ENCODE results near the gene TGFBR2.
A peak's percentile ranks its signal among the peaks of the same experiment; 100 is the strongest.

TGFBR2 gene

GRCh38 chr3:30644615-30645014 lies 38.2 kb downstream of the TGFBR2 start:
- Histone ChIP-seq H3K27me3 (ENCODE audit: low read length) (no peaks in the 10 kb centered on the region), H3K79me2 (ENCODE audit: insufficient read depth, low read length) (peaks cover 40% of the 10 kb centered on the region), H3K4me2 (ENCODE audit: low read depth, low read length, poor library complexity, severe bottlenecking) (peak overlapping the region; percentile 71), H3K4me3 (ENCODE audit: insufficient read depth, low read length, poor library complexity, severe bottlenecking) (peak overlapping the region; percentile 14), H3K36me3 (ENCODE audit: low read length) (0 out of 2 replicates have a peak, but pooled peaks cover 6% of the 10 kb centered on the region), H3K27ac (ENCODE audit: low read depth, low read length) (peak overlapping the region; percentile 95), H3K9me2 (replicated peaks; ENCODE audit: insufficient read depth, low read length) (no peaks in the 10 kb centered on the region), H3F3A (ENCODE audit: insufficient read depth) (peaks cover 50% of the 10 kb centered on the region), H3K9ac (ENCODE audit: low read length) (peak overlapping the region; percentile 35), H4K20me1 (ENCODE audit: low read depth, low read length) (no peaks in the 10 kb centered on the region), H2AFZ (ENCODE audit: low read depth, low read length, severe bottlenecking) (no peak overlapping the region), H3K9me3 (ENCODE audit: insufficient read depth, low read length) (no peaks in the 10 kb centered on the region)
- TF ChIP-seq EZH2phosphoT487 (conservative IDR thresholded peaks at IDR 0.05; ENCODE audit: low read length): no peak
- TF ChIP-seq, protein P1, sequence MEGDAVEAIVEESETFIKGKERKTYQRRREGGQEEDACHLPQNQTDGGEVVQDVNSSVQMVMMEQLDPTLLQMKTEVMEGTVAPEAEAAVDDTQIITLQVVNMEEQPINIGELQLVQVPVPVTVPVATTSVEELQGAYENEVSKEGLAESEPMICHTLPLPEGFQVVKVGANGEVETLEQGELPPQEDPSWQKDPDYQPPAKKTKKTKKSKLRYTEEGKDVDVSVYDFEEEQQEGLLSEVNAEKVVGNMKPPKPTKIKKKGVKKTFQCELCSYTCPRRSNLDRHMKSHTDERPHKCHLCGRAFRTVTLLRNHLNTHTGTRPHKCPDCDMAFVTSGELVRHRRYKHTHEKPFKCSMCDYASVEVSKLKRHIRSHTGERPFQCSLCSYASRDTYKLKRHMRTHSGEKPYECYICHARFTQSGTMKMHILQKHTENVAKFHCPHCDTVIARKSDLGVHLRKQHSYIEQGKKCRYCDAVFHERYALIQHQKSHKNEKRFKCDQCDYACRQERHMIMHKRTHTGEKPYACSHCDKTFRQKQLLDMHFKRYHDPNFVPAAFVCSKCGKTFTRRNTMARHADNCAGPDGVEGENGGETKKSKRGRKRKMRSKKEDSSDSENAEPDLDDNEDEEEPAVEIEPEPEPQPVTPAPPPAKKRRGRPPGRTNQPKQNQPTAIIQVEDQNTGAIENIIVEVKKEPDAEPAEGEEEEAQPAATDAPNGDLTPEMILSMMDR (IDR thresholded peaks at IDR 0.05; ENCODE audit: insufficient read depth, low read length, poor library complexity, severe bottlenecking): no peak

- no peak overlapping the region for H3K4me3 ChIP-seq (ENCODE audit: insufficient read depth, low read length, poor library complexity, severe bottlenecking)
- H3K9me2 ChIP-seq (replicated peaks; ENCODE audit: insufficient read depth, low read length): no peaks in the 10 kb centered on the region
- H3K79me2 ChIP-seq (ENCODE audit: insufficient read depth, low read length): peaks cover 35% of the 10 kb centered on the region
- H3K9me3 ChIP-seq (ENCODE audit: insufficient read depth, low read length): no peaks in the 10 kb centered on the region
- H3K9ac ChIP-seq (ENCODE audit: low read length): no peak overlapping the region
- no peaks in the 10 kb centered on the region for H3K27me3 ChIP-seq (ENCODE audit: low read length)
- H4K20me1 ChIP-seq (ENCODE audit: low read depth, low read length): no peaks in the 10 kb centered on the region
- peaks cover 50% of the 10 kb centered on the region for H3F3A ChIP-seq (ENCODE audit: insufficient read depth)
- no peak for TF ChIP-seq EZH2phosphoT487 (conservative IDR thresholded peaks at IDR 0.05; ENCODE audit: low read length)
- TF ChIP-seq, protein P1 (IDR thresholded peaks at IDR 0.05; ENCODE audit: insufficient read depth, low read length, poor library complexity, severe bottlenecking): no peak
- H2AFZ ChIP-seq (ENCODE audit: low read depth, low read length, severe bottlenecking): no peak overlapping the region
- H3K4me2 ChIP-seq (ENCODE audit: low read depth, low read length, poor library complexity, severe bottlenecking): peak overlapping the region; percentile 71
- peak overlapping the region; percentile 95 for H3K27ac ChIP-seq (ENCODE audit: low read depth, low read length)
- peaks cover 10% of the 10 kb centered on the region; the same call in 1 of the 2 replicates for H3K36me3 ChIP-seq (ENCODE audit: low read length)
Observed at GRCh38 chr3:30645077-30645476, 38.7 kb downstream of the TGFBR2 start.

GRCh38 chr3:30646181-30646876 lies 39.9 kb downstream of the TGFBR2 start:
- H3K27me3 ChIP-seq (ENCODE audit: low read length): no peaks in the 10 kb centered on the region
- peaks cover 45% of the 10 kb centered on the region for H3F3A ChIP-seq (ENCODE audit: insufficient read depth)
- peak overlapping the region; percentile 26; the same call in 1 of the 2 replicates for H3K27ac ChIP-seq (ENCODE audit: low read depth, low read length)
- no peaks in the 10 kb centered on the region for H3K9me2 ChIP-seq (replicated peaks; ENCODE audit: insufficient read depth, low read length)
- H3K79me2 ChIP-seq (ENCODE audit: insufficient read depth, low read length): peaks cover 31% of the 10 kb centered on the region
- no peaks in the 10 kb centered on the region for H3K9me3 ChIP-seq (ENCODE audit: insufficient read depth, low read length)
- TF ChIP-seq, protein P1 (IDR thresholded peaks at IDR 0.05; ENCODE audit: insufficient read depth, low read length, poor library complexity, severe bottlenecking): no peak
- no peak for TF ChIP-seq EZH2phosphoT487 (conservative IDR thresholded peaks at IDR 0.05; ENCODE audit: low read length)
- no peak overlapping the region for H3K4me3 ChIP-seq (ENCODE audit: insufficient read depth, low read length, poor library complexity, severe bottlenecking)
- no peaks in the 10 kb centered on the region for H4K20me1 ChIP-seq (ENCODE audit: low read depth, low read length)
- no peak overlapping the region for H3K4me2 ChIP-seq (ENCODE audit: low read depth, low read length, poor library complexity, severe bottlenecking)
- H2AFZ ChIP-seq (ENCODE audit: low read depth, low read length, severe bottlenecking): no peak overlapping the region
- no peak overlapping the region for H3K9ac ChIP-seq (ENCODE audit: low read length)
- H3K36me3 ChIP-seq (ENCODE audit: low read length): peaks cover 22% of the 10 kb centered on the region

Measured in SU-DHL-6 (cell line).